OCI-LY3 (cell line): ENCODE measurements around the gene ZBTB7C.

Source experiments
- EZH2phosphoT487 ChIP-seq: fragments of 200-600 bp; shearing (Covaris generic); IDR thresholded peaks from 2 replicates; pipeline ENCODE4 v1.6.1; 2018; ENCODE audit warnings: antibody characterized with exemption, mixed run types, low read depth
- TF ChIP-seq, protein P1 (sequence below): fragments of 200-600, 300-600 bp; sonication (generic); IDR thresholded peaks from 2 replicates; pipeline ENCODE4 v1.5.1; 2014; ENCODE audit warnings: antibody characterized with exemption, low read length, low read depth

DNA sequence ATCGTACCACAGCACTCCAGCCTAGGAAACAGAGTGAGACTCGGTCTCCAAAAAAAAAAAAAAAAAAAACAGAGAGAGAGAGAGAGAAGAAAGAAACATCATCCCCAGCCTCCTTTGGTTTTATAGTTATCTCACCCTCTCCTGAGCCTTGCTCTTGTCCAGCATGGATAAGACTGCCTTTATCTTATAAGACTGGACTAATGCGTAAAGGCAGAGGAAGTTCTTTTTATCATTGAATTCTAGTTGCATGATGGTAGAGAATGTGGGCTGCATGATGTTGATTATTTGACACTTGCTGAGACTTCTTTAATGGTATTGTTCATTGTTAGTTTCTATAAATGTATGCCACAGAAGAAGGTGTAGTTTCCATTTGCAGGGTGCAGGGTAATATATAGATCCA, 124.4 kb downstream of the ZBTB7C start:
- TF ChIP-seq, protein P1, sequence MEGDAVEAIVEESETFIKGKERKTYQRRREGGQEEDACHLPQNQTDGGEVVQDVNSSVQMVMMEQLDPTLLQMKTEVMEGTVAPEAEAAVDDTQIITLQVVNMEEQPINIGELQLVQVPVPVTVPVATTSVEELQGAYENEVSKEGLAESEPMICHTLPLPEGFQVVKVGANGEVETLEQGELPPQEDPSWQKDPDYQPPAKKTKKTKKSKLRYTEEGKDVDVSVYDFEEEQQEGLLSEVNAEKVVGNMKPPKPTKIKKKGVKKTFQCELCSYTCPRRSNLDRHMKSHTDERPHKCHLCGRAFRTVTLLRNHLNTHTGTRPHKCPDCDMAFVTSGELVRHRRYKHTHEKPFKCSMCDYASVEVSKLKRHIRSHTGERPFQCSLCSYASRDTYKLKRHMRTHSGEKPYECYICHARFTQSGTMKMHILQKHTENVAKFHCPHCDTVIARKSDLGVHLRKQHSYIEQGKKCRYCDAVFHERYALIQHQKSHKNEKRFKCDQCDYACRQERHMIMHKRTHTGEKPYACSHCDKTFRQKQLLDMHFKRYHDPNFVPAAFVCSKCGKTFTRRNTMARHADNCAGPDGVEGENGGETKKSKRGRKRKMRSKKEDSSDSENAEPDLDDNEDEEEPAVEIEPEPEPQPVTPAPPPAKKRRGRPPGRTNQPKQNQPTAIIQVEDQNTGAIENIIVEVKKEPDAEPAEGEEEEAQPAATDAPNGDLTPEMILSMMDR, result no peak
- TF ChIP-seq EZH2phosphoT487, result no peak
